ENCODE data around the gene DPH7. TPM values are rescaled to one million over a fixed set of nuclear protein-coding genes. Genes with fewer than 3 reads are reported as not detected.

Gene DPH7
- total RNA-seq, 1 experiment from 2014 or later = 58.4 TPM

DNA sequence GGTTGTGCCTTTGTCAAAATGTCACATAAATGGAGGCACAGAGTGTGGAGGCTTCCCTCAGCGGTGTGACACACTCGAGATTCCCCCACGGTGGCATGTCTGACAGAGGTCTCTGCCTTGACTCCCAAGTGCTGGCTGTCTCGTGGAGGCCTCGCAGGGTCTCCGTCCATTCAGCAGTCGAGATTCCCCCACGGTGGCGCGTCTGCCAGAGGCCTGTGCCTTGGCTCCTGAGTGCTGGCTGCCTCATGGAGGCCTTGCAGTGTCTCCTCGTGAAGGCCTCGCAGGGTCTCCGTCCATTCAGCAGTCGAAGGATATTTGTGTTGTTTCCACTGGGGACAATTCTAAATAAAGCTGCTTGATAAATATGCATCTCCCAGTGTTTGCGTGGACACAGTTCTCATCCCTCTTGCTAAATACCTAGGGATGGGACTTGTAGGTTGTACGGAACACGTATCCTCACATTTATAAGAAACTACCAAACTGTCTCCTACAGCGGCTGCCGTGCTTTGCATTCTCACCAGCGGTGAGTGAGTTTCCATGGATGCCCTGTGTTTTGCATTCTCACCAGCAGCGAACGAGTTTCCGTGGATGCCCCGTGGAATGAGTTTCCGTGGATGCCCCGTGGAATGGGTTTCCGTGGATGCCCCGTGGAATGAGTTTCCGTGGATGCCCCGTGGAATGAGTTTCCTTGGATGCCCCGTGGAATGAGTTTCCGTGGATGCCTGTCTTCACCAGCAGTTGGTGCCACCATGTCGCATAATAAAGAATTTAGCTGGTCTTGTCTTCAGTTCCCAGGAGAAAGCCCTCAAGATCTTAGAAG, 54.4 kb downstream of the DPH7 start:
- intact Hi-C loops (cut with micrococcal nuclease; ENCODE audit: unreplicated experiment) = no loop called here
- no peaks in the 10 kb centered on the region for H3K4me1 ChIP-seq
- no peaks in the 10 kb centered on the region for H3K9me3 ChIP-seq
- no peak overlapping the region for H3K4me3 ChIP-seq (ENCODE audit: low read depth, low read length)
- H3K27me3 ChIP-seq (replicated peaks; ENCODE audit: control insufficient read depth, insufficient read depth, low read length) = no peaks in the 10 kb centered on the region
- DNase-seq = no peak
- H3K4me1 Mint-ChIP-seq (ENCODE audit: low read depth, unreplicated experiment) = no peaks in the 10 kb centered on the region
- H3K4me3 Mint-ChIP-seq (ENCODE audit: unreplicated experiment) = no peak overlapping the region
- no peak overlapping the region for H3K27ac Mint-ChIP-seq (ENCODE audit: unreplicated experiment)
- ChIA-PET CTCF (interaction anchor here (0.9 kb wide), 1 partner anchor 102 kb away, joined by 6 read pairs; the partner anchor contains the start of gene EXD3), POLR2A (no interaction called here)
- no peaks in the 10 kb centered on the region for H3K36me3 Mint-ChIP-seq (ENCODE audit: insufficient read depth, unreplicated experiment)
- TF ChIP-seq, protein P1, sequence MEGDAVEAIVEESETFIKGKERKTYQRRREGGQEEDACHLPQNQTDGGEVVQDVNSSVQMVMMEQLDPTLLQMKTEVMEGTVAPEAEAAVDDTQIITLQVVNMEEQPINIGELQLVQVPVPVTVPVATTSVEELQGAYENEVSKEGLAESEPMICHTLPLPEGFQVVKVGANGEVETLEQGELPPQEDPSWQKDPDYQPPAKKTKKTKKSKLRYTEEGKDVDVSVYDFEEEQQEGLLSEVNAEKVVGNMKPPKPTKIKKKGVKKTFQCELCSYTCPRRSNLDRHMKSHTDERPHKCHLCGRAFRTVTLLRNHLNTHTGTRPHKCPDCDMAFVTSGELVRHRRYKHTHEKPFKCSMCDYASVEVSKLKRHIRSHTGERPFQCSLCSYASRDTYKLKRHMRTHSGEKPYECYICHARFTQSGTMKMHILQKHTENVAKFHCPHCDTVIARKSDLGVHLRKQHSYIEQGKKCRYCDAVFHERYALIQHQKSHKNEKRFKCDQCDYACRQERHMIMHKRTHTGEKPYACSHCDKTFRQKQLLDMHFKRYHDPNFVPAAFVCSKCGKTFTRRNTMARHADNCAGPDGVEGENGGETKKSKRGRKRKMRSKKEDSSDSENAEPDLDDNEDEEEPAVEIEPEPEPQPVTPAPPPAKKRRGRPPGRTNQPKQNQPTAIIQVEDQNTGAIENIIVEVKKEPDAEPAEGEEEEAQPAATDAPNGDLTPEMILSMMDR (IDR thresholded peaks at IDR 0.05; ENCODE audit: insufficient read depth in 1 of 2, low read depth in 1 of 2, low read length in 1 of 2, severe bottlenecking in 1 of 2, unreplicated experiment in 1 of 2) = no peak
- H3K27me3 Mint-ChIP-seq (ENCODE audit: insufficient read depth, unreplicated experiment) = no peaks in the 10 kb centered on the region
- no peaks in the 10 kb centered on the region for H3K36me3 ChIP-seq (ENCODE audit: control insufficient read depth, insufficient read depth, low read length)
- H3K9me3 Mint-ChIP-seq (ENCODE audit: unreplicated experiment) = no peaks in the 10 kb centered on the region
- no TSS peak for BruUV-seq (replicated peaks)

DNA sequence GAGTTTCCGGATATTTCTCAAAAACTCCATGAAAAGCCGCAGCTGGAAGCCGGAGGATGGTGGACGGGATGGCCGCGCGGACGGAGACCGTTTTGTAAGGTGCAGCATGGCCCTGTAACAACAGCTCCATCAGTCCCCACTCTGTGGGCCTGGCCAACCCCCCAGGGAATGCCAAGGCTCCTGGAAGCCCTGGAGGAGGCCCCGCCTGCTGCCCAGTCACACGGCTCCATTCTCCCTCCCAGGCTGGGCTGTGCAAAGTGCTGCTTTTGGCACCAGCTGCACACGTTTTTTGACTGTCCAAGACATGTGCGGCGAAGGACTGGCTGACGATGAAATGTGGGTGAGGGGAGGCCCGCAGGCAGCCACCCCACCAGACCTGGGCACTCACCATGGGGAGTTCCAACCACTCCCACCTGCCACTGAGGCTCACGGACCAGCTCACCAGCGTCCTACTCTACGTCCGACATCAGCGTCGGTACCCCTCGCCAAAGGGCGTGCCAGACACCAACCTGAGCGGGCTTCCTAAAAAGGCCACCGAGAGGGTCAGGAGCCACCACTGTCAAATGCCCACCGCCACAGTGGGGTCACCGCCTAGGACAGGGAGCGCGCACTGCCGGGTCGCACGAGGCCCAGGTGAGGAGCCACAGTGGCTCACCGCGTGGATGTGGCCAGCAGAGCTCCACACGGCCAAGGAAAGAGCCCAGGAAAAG, 55.8 kb downstream of the DPH7 start:
- Histone ChIP-seq H3K36me3 (ENCODE audit: control insufficient read depth, insufficient read depth, low read length) (no peaks in the 10 kb centered on the region), H3K9me3 (no peaks in the 10 kb centered on the region), H3K27me3 (replicated peaks; ENCODE audit: control insufficient read depth, insufficient read depth, low read length) (no peaks in the 10 kb centered on the region), H3K4me1 (no peaks in the 10 kb centered on the region), H3K4me3 (ENCODE audit: low read depth, low read length) (no peak overlapping the region)
- H3K27me3 Mint-ChIP-seq (ENCODE audit: insufficient read depth, unreplicated experiment) = no peaks in the 10 kb centered on the region
- no TSS peak for BruUV-seq (replicated peaks)
- H3K27ac Mint-ChIP-seq (ENCODE audit: unreplicated experiment) = no peak overlapping the region
- ChIA-PET CTCF (interaction anchor here (1.1 kb wide), 1 partner anchor 12 kb away, joined by 3 read pairs; no protein-coding TSS in a partner anchor), POLR2A (no interaction called here)
- DNase-seq = no peak
- no peaks in the 10 kb centered on the region for H3K9me3 Mint-ChIP-seq (ENCODE audit: unreplicated experiment)
- intact Hi-C loops (cut with micrococcal nuclease; ENCODE audit: unreplicated experiment) = no loop called here
- H3K4me1 Mint-ChIP-seq (ENCODE audit: low read depth, unreplicated experiment) = no peaks in the 10 kb centered on the region
- H3K4me3 Mint-ChIP-seq (ENCODE audit: unreplicated experiment) = no peak overlapping the region
- H3K36me3 Mint-ChIP-seq (ENCODE audit: insufficient read depth, unreplicated experiment) = no peaks in the 10 kb centered on the region
- TF ChIP-seq, protein P1 (IDR thresholded peaks at IDR 0.05; ENCODE audit: insufficient read depth in 1 of 2, low read depth in 1 of 2, low read length in 1 of 2, severe bottlenecking in 1 of 2, unreplicated experiment in 1 of 2) = no peak

DNA sequence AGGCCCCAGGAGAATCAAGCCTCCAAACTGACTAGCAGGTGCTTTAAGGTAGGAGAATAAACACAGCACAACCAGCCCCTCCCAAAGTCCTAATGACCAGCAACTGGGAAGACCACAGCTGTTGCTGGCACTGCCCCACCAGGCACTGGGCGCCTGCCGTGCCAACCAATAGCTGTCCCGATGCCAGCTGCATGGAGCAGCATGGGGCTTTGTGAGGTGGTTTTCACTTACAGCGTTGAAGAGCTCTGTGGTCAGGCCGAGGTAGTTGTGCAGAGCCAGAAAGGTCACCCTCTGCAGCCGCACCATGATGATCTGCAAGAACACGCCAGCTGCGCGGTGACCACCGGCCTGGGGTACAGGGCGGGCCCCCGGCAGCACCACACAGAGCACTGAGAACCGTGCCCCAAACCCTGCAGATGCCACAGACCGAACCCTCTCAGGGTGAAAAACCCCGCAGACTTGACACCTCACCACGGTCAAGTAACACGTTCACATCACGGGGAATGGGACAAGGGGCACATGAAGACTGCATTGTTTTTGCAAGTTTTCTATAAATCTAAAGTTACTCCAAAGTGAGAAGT, 57.2 kb downstream of the DPH7 start:
- H3K36me3 ChIP-seq (ENCODE audit: control insufficient read depth, insufficient read depth, low read length) = no peaks in the 10 kb centered on the region
- Mint-ChIP-seq H3K4me1 (ENCODE audit: low read depth, unreplicated experiment) (no peaks in the 10 kb centered on the region), H3K9me3 (ENCODE audit: unreplicated experiment) (no peaks in the 10 kb centered on the region), H3K27ac (ENCODE audit: unreplicated experiment) (no peak overlapping the region), H3K27me3 (ENCODE audit: insufficient read depth, unreplicated experiment) (no peaks in the 10 kb centered on the region), H3K36me3 (ENCODE audit: insufficient read depth, unreplicated experiment) (no peaks in the 10 kb centered on the region), H3K4me3 (ENCODE audit: unreplicated experiment) (no peak overlapping the region)
- no peak for DNase-seq
- TF ChIP-seq, protein P1 (IDR thresholded peaks at IDR 0.05; ENCODE audit: insufficient read depth in 1 of 2, low read depth in 1 of 2, low read length in 1 of 2, severe bottlenecking in 1 of 2, unreplicated experiment in 1 of 2) = no peak
- intact Hi-C loops (cut with micrococcal nuclease; ENCODE audit: unreplicated experiment) = no loop called here
- no peaks in the 10 kb centered on the region for H3K27me3 ChIP-seq (replicated peaks; ENCODE audit: control insufficient read depth, insufficient read depth, low read length)
- H3K4me3 ChIP-seq (ENCODE audit: low read depth, low read length) = no peak overlapping the region
- POLR2A ChIA-PET = no interaction called here
- no peaks in the 10 kb centered on the region for H3K4me1 ChIP-seq
- H3K9me3 ChIP-seq = no peaks in the 10 kb centered on the region
- CTCF ChIA-PET = no interaction called here
- BruUV-seq (replicated peaks) = no TSS peak
